GM10266 (cell line): ENCODE data around the gene SORL1.

Source experiments
- DNase-seq: peaks from one replicate; pipeline ENCODE4 v3.0.0; 2012; ENCODE audit errors: extremely low spot score
- CTCF ChIP-seq: IDR thresholded peaks from 2 replicates; pipeline ENCODE4 v1.5.1; 2012; ENCODE audit warnings: mild to moderate bottlenecking, low read depth; ENCODE audit not compliant: control insufficient read depth, insufficient read depth; ENCODE audit errors: missing control alignments

Gene SORL1

GRCh38 chr11:121487191-121487590, 35.1 kb downstream of the SORL1 start:
- no peak for DNase-seq
- no peak for TF ChIP-seq CTCF

GRCh38 chr11:121488170-121488569, 36.1 kb downstream of the SORL1 start:
- no peak for DNase-seq
- TF ChIP-seq CTCF: no peak

GRCh38 chr11:121488641-121489040, 36.5 kb downstream of the SORL1 start:
- DNase-seq: no peak
- no peak for TF ChIP-seq CTCF

- DNase-seq: no peak
- no peak for TF ChIP-seq CTCF
These were observed 37.7 kb downstream of the SORL1 start for GRCh38 chr11:121489823-121490222.

GRCh38 chr11:121494355-121495099, 42.4 kb downstream of the SORL1 start:
- TF ChIP-seq CTCF: no peak
- peak; percentile 47 for DNase-seq

- DNase-seq: no peak
- TF ChIP-seq CTCF: no peak
These were observed 45.3 kb downstream of the SORL1 start for GRCh38 chr11:121497176-121497998.

- DNase-seq: no peak
- TF ChIP-seq CTCF: no peak
These were observed 47.3 kb downstream of the SORL1 start for GRCh38 chr11:121499405-121499804.
